ENCODE data around the gene MCC.

The MCC gene

DNA sequence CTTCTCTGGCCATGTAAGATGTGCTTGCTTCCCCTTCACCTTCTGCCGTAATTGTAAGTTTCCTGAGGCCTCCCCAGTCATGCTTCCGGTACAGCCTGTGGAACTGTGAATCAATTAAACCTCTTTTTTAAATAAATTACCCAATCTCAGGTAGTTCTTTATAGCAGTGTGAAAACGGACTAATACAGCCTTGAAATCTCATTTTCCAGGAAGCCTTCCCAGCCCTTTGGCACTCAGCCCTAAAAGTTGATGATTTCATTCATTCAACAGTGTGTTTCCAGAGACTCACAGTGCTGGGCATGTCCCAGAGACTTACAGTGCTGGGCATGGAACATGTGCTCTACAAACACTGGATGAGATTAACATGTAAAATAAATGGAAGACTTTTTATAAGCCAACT is 375.8 kb downstream of the MCC start:
- no peak overlapping the region for H3K4me3 ChIP-seq (ENCODE audit: low read depth, low read length)
- TF ChIP-seq, protein P1, sequence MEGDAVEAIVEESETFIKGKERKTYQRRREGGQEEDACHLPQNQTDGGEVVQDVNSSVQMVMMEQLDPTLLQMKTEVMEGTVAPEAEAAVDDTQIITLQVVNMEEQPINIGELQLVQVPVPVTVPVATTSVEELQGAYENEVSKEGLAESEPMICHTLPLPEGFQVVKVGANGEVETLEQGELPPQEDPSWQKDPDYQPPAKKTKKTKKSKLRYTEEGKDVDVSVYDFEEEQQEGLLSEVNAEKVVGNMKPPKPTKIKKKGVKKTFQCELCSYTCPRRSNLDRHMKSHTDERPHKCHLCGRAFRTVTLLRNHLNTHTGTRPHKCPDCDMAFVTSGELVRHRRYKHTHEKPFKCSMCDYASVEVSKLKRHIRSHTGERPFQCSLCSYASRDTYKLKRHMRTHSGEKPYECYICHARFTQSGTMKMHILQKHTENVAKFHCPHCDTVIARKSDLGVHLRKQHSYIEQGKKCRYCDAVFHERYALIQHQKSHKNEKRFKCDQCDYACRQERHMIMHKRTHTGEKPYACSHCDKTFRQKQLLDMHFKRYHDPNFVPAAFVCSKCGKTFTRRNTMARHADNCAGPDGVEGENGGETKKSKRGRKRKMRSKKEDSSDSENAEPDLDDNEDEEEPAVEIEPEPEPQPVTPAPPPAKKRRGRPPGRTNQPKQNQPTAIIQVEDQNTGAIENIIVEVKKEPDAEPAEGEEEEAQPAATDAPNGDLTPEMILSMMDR (IDR thresholded peaks at IDR 0.05; ENCODE audit: borderline replicate concordance, insufficient read depth, low read depth, low read length): no peak

DNA sequence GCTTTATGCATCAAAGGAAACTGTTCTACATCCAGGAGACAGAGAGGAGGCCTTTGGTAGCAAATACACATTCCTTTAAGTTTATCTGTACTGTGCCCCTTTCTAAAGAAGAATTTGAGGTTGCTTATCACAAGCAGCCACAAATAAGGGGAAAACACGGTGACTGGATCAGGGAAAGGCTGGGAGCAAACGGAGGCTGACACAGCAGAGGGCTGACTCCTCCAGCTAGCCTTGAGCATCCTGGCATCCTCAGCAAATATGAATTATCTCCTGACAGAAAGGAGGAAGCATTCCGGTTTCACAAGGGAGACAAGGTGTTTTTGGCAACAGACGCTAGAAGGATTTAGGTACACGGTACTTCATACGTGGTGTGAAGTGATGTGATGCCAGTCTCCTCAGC is 378.1 kb downstream of the MCC start:
- no peak overlapping the region for H3K4me3 ChIP-seq (ENCODE audit: low read depth, low read length)
- TF ChIP-seq, protein P1 (IDR thresholded peaks at IDR 0.05; ENCODE audit: borderline replicate concordance, insufficient read depth, low read depth, low read length): no peak

DNA sequence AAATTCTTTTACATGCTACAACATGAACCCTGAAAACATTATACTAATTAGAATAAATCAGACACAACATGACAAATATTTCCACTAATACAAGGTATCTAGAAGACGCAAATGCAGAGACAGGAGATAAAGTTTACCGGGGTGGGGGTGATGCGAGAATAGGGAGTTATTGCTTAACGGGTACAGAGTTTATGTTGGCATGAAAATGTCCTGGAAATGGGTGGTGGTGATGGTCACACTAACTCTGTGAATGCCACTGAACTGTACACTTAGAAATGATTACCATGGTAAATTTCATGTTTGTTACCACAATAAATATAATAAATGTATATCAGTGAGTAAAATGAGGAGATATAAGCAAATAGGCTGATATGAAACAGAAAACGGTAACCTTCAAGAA is 378.9 kb downstream of the MCC start:
- TF ChIP-seq, protein P1 (IDR thresholded peaks at IDR 0.05; ENCODE audit: borderline replicate concordance, insufficient read depth, low read depth, low read length): no peak
- no peak overlapping the region for H3K4me3 ChIP-seq (ENCODE audit: low read depth, low read length)

DNA sequence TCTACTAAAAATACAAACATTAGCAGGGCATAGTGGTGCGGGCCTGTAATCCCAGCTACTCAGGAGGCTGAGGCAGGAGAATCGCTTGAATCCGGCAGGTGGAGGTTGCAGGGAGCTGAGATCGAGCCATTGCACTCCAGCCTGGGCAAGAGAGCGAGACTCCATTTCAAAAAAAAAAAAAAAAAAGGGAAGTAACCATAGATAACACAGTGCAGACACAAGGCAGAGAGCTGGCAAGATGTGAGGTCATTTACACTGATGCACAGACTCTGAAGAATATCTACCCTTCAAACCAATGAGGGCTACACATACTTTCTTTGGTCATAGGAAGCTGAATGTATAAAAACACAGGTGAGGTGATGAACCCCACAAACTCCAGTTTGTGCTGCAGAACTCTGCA is 379.8 kb downstream of the MCC start:
- TF ChIP-seq, protein P1 (IDR thresholded peaks at IDR 0.05; ENCODE audit: borderline replicate concordance, insufficient read depth, low read depth, low read length): no peak
- no peak overlapping the region for H3K4me3 ChIP-seq (ENCODE audit: low read depth, low read length)

DNA sequence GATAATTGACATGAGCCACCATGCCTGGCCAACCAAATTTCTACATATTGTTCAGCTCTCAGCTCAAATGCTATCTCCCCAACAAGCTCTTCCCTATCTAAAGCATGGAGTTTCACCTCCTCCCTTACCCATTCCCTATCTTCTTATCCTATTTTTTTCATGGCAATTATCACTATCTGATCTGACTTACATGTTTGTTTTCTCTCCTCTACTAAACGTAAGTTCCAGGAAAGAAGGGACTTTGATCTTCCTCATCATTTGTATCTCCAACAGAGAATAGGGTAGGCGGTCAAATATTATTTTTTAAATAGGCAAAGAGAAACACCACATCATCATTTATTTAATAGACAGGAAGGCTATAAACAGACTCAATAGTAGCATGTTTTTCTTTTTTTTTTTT is 381.4 kb downstream of the MCC start:
- H3K4me3 ChIP-seq (ENCODE audit: low read depth, low read length): no peak overlapping the region
- TF ChIP-seq, protein P1 (IDR thresholded peaks at IDR 0.05; ENCODE audit: borderline replicate concordance, insufficient read depth, low read depth, low read length): no peak

DNA sequence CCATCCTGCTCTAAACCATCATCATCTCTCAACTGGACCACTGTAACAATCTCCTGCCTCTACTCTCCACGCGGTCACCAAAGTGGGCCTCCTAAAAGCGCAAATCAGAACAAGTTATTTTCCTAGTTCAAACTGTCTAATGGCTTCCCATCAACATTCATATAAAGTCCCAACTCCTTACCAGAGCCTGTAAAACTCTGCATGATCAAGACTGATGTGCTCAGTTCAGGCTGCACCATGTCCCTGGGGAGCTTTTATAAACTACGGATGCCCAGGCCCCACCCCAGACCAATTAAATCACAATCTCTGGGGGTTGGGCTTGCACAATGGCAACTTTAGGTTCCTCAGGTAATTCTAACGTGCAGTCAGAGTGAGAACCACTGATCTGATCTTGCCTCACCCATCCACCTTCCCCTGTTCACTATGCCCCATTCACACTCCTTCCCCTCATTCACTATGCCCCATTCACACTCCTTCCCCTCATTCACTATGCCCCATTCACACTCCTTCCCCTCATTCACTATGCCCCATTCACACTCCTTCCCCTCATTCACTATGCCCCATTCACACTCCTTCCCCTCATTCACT is 382.5 kb downstream of the MCC start:
- TF ChIP-seq, protein P1 (IDR thresholded peaks at IDR 0.05; ENCODE audit: borderline replicate concordance, insufficient read depth, low read depth, low read length): no peak
- H3K4me3 ChIP-seq (ENCODE audit: low read depth, low read length): no peak overlapping the region

DNA sequence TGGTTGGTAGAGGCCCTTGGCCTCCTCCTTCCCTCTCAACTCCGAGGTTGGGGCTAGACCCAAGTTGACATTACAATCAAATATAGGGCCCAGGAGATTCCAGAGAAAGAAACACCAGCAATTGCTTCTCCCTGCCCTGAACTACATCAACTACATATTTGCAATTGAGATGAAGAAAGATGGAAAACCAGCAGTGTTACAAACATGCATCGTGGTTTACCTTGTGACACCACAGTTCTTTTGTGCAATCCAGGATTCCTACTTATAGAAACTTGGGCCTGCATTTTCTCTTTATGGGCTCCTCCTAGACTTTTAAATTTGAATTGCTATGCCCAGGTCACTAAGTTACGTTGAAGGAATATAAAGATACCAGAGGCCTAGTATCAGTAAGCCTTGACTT is 384.9 kb downstream of the MCC start:
- TF ChIP-seq, protein P1 (IDR thresholded peaks at IDR 0.05; ENCODE audit: borderline replicate concordance, insufficient read depth, low read depth, low read length): no peak
- H3K4me3 ChIP-seq (ENCODE audit: low read depth, low read length): no peak overlapping the region
